Panc1 (cell line): ENCODE data around the gene CLK3. TPM values are rescaled to one million over a fixed set of nuclear protein-coding genes. Genes with fewer than 3 reads are reported as not detected.

ENCODE experiments used
- ATAC-seq: fragments of 200-7000 bp; cut with Tn5 transposase; 2 replicates; pipeline ENCODE4 v1.9.1; 2020; ENCODE audit warnings: mild to moderate bottlenecking, moderate library complexity
- BruUV-seq: library from RNA; stranded (reverse); fragments of 400-500 nt; replicated peaks from 2 replicates; lab custom pipeline; 2021; lab: Mats Ljungman, UMichigan
- CTCF ChIA-PET: fragments of 300-600 bp; sonication (Branson Sonifier 250); formaldehyde crosslinking; loops from one replicate; lab custom pipeline; 2022; ENCODE audit warnings: antibody characterized with exemption; lab: Charles Lee
- POLR2A ChIA-PET: fragments of 300-600 bp; sonication (Branson Sonifier 250); formaldehyde crosslinking; loops from one replicate; lab custom pipeline; 2022; ENCODE audit warnings: antibody characterized with exemption; lab: Charles Lee
- DNase-seq: peaks from one replicate; pipeline ENCODE4 v3.0.0-alpha.2; 2010; ENCODE audit warnings: low read depth, low spot score
- H3K27ac ChIP-seq: 2 replicates; pipeline ENCODE4 v1.5.1; 2011; ENCODE audit warnings: mild to moderate bottlenecking, low read length, inconsistent platforms
- H3K27me3 ChIP-seq: fragments of 200-500 bp; sonication (Bioruptor generic); 2 replicates; pipeline ENCODE4 v1.6.0; 2014; ENCODE audit warnings: low read length, inconsistent platforms; ENCODE audit not compliant: control insufficient read depth, insufficient read depth
- H3K36me3 ChIP-seq: fragments of 200-500 bp; sonication (Bioruptor generic); 2 replicates; pipeline ENCODE4 v1.5.1; 2014; ENCODE audit warnings: inconsistent platforms, mild to moderate bottlenecking, low read length, moderate library complexity; ENCODE audit not compliant: control insufficient read depth, insufficient read depth
- H3K4me1 ChIP-seq: 2 replicates; pipeline ENCODE4 v1.5.1; 2011; ENCODE audit warnings: inconsistent platforms, mild to moderate bottlenecking, low read length, moderate library complexity; ENCODE audit not compliant: control insufficient read depth, insufficient read depth
- H3K4me3 ChIP-seq, 2 experiments: 2 replicates each; pipeline ENCODE4 v1.5.1; 2011 to 2012; ENCODE audit warnings: low read depth in 2 of 2, low read length in 2 of 2, mild to moderate bottlenecking in 2 of 2, inconsistent platforms in 1 of 2, moderate library complexity in 1 of 2
- H3K9me3 ChIP-seq: fragments of 200-500 bp; sonication (Bioruptor generic); 2 replicates; pipeline ENCODE4 v1.5.1; 2014; ENCODE audit warnings: low read depth, mild to moderate bottlenecking, inconsistent platforms, low read length, moderate library complexity; ENCODE audit not compliant: control insufficient read depth, insufficient read depth
- CTCF ChIP-seq: fragments of 450-650 bp; IDR thresholded peaks from 2 replicates; pipeline ENCODE4 v1.5.1; 2017; ENCODE audit warnings: mild to moderate bottlenecking
- POLR2AphosphoS5 ChIP-seq: IDR thresholded peaks from 2 replicates; pipeline ENCODE4 v1.6.1; 2012; ENCODE audit warnings: mild to moderate bottlenecking, low read depth, low read length, moderate library complexity
- REST ChIP-seq, 2 experiments: IDR thresholded peaks; 2 replicates each; pipeline ENCODE4 v1.6.1; 2011 to 2012; ENCODE audit warnings: low read depth in 2 of 2, control low read depth in 1 of 2, low read length in 1 of 2, mild to moderate bottlenecking in 1 of 2, moderate library complexity in 1 of 2; ENCODE audit not compliant: insufficient read depth in 1 of 2
- SIN3A ChIP-seq: IDR thresholded peaks from 2 replicates; pipeline ENCODE4 v1.6.1; 2012; ENCODE audit warnings: low read depth, mild to moderate bottlenecking, low read length, moderate library complexity, borderline replicate concordance; ENCODE audit not compliant: insufficient read depth
- TCF7L2 ChIP-seq: IDR thresholded peaks from 2 replicates; pipeline ENCODE4 v1.6.1; 2011; ENCODE audit warnings: mild to moderate bottlenecking, low read depth, low read length, inconsistent platforms
- in situ Hi-C: cut with HindIII; loops from 2 replicates; pipeline ENCODE4 v1.10.0; 2016; ENCODE audit warnings: low sequenced_read_pairs, low pct_unique_long_range_greater_than_20kb
- intact Hi-C: fragments of 100-400 bp; cut with micrococcal nuclease; formaldehyde crosslinking; loops from one replicate; pipeline ENCODE4 v1.10.0; 2022; ENCODE audit not compliant: unreplicated experiment
- total RNA-seq: library from RNA; stranded (reverse); gene quantifications from one replicate; pipeline ENCODE4 v1.2.1, GENCODE V29; 2021; ENCODE audit not compliant: unreplicated experiment

The CLK3 gene
- total RNA-seq, 1 experiment from 2014 or later, result 69.8 TPM

- H3K36me3 ChIP-seq, result no peaks in the 10 kb centered on the region
- BruUV-seq, result no TSS peak
- no peaks in the 10 kb centered on the region for H3K9me3 ChIP-seq
- POLR2A ChIA-PET, result no interaction called here
- H3K4me3 ChIP-seq, result no peak overlapping the region
- no peaks in the 10 kb centered on the region for H3K27me3 ChIP-seq
- CTCF ChIA-PET, result no interaction called here
- TF ChIP-seq SIN3A, result no peak
- no peak for TF ChIP-seq REST (IDR thresholded peaks at IDR 0.05; ENCODE audit: insufficient read depth in 1 of 2, low read depth in 2 of 2, low read length in 1 of 2)
- no peak for TF ChIP-seq CTCF
- TF ChIP-seq POLR2AphosphoS5, result no peak
- no peak for TF ChIP-seq TCF7L2
- H3K27ac ChIP-seq, result no peak overlapping the region
- ATAC-seq (no peak), DNase-seq (no peak)
- intact Hi-C loops (no loop called here), in situ Hi-C loops (no loop called here)
- no peaks in the 10 kb centered on the region for H3K4me1 ChIP-seq
Observed at GRCh38 chr15:74569731-74570070, 45.9 kb upstream of the CLK3 start.

GRCh38 chr15:74571191-74571590 is 44.4 kb upstream of the CLK3 start:
- BruUV-seq, result no TSS peak
- CTCF ChIA-PET, result no interaction called here

More at GRCh38 chr15:74571191-74571590, 44.4 kb upstream of the CLK3 start:
- Histone ChIP-seq H3K9me3 (no peaks in the 10 kb centered on the region), H3K27me3 (no peaks in the 10 kb centered on the region), H3K27ac (no peak overlapping the region), H3K4me3 (no peak overlapping the region), H3K36me3 (no peaks in the 10 kb centered on the region), H3K4me1 (no peaks in the 10 kb centered on the region)
- POLR2A ChIA-PET, result no interaction called here
- DNase-seq (no peak), ATAC-seq (no peak)
- in situ Hi-C loops, result no loop called here
- intact Hi-C loops, result no loop called here
- TF ChIP-seq POLR2AphosphoS5, result no peak
- no peak for TF ChIP-seq SIN3A
- no peak for TF ChIP-seq REST (IDR thresholded peaks at IDR 0.05; ENCODE audit: insufficient read depth in 1 of 2, low read depth in 2 of 2, low read length in 1 of 2)
- TF ChIP-seq CTCF, result no peak
